ENCODE results near the gene SMC4.
"Not testable (repeated sequence)": the region's sequence is repeated elsewhere in the genome, so short reads cannot be mapped to it uniquely, and the experiment has no call there.

SMC4 gene

GRCh38 chr3:160446522-160447056 is 47.1 kb downstream of the SMC4 start:
- DNase-seq (ENCODE audit: low spot score): no peak

- peak; percentile 16 for DNase-seq (ENCODE audit: low spot score)
These were observed 48.1 kb downstream of the SMC4 start for GRCh38 chr3:160447544-160447943.

- DNase-seq (ENCODE audit: low spot score): peak; percentile 16
These were observed 49.6 kb downstream of the SMC4 start for GRCh38 chr3:160448845-160449635.

- peak; percentile 97 for DNase-seq (ENCODE audit: low spot score)
These were observed 50.5 kb downstream of the SMC4 start, which contains the start of gene TRIM59 for GRCh38 chr3:160449636-160450598. Gene TRIM59, minus strand, starts transcription at chr3:160449786. Its CDS starts 10,603 bp downstream, at chr3:160439183.

- peak; percentile 91 for DNase-seq (ENCODE audit: low spot score)
These were observed 51.4 kb downstream of the SMC4 start for GRCh38 chr3:160450846-160451245.

GRCh38 chr3:160451602-160452001 is 52.2 kb downstream of the SMC4 start:
- DNase-seq (ENCODE audit: low spot score): no peak

- not testable (repeated sequence) for DNase-seq (ENCODE audit: low spot score)
These were observed 52.8 kb downstream of the SMC4 start for GRCh38 chr3:160452251-160452650.

GRCh38 chr3:160454995-160455394 is 55.5 kb downstream of the SMC4 start:
- no peak for DNase-seq (ENCODE audit: low spot score)

- no peak for DNase-seq (ENCODE audit: low spot score)
These were observed 56.4 kb downstream of the SMC4 start for GRCh38 chr3:160455846-160456245.

GRCh38 chr3:160458151-160458550 is 58.7 kb downstream of the SMC4 start:
- no peak for DNase-seq (ENCODE audit: low spot score)

- DNase-seq (ENCODE audit: low spot score): no peak
These were observed 60.1 kb downstream of the SMC4 start for GRCh38 chr3:160459450-160459970.

- DNase-seq (ENCODE audit: low spot score): no peak
These were observed 60.6 kb downstream of the SMC4 start for GRCh38 chr3:160460033-160460432.

GRCh38 chr3:160464321-160464720 is 64.9 kb downstream of the SMC4 start:
- DNase-seq (ENCODE audit: low spot score): no peak

- DNase-seq (ENCODE audit: low spot score): no peak
These were observed 65.5 kb downstream of the SMC4 start for GRCh38 chr3:160464971-160465370.

- no peak for DNase-seq (ENCODE audit: low spot score)
These were observed 70.7 kb downstream of the SMC4 start for GRCh38 chr3:160470181-160470580.

- DNase-seq (ENCODE audit: low spot score): no peak
These were observed 72.4 kb downstream of the SMC4 start for GRCh38 chr3:160471892-160472291.

GRCh38 chr3:160472344-160472743 is 72.9 kb downstream of the SMC4 start:
- no peak for DNase-seq (ENCODE audit: low spot score)

GRCh38 chr3:160473221-160473620 is 73.8 kb downstream of the SMC4 start:
- DNase-seq (ENCODE audit: low spot score): peak; percentile 56

- DNase-seq (ENCODE audit: low spot score): peak; percentile 87
These were observed 74.5 kb downstream of the SMC4 start for GRCh38 chr3:160473978-160474377.

- peak; percentile 35 for DNase-seq (ENCODE audit: low spot score)
These were observed 75.0 kb downstream of the SMC4 start for GRCh38 chr3:160474416-160474838.

- no peak for DNase-seq (ENCODE audit: low spot score)
These were observed 75.7 kb downstream of the SMC4 start for GRCh38 chr3:160475153-160475552.

- DNase-seq (ENCODE audit: low spot score): no peak
These were observed 76.4 kb downstream of the SMC4 start for GRCh38 chr3:160475884-160476283.

All from GM03348 (cell line).